Right lobe of liver (tissue), 6 donors: ENCODE data around the gene TNFAIP8. TPM values are rescaled to one million over a fixed set of nuclear protein-coding genes. Genes with fewer than 3 reads are reported as not detected.
A peak's percentile ranks its signal among the peaks of the same experiment; 100 is the strongest.
"Not testable (repeated sequence)": the region's sequence is repeated elsewhere in the genome, so short reads cannot be mapped to it uniquely, and the experiment has no call there.

Experiments used
- ATAC-seq, 4 donors: fragments of 200-7000 bp; cut with Tn5 transposase; one replicate each; pipeline ENCODE4 v1.9.1; 2020; ENCODE audit warnings: mild to moderate bottlenecking in 4 of 4, moderate library complexity in 4 of 4
- DNase-seq, 3 donors: peaks; one replicate each; pipeline ENCODE4 v3.0.0-alpha.2; 2020
- H3K27ac ChIP-seq, 3 donors: fragments of 200-600 bp; one replicate each; pipeline ENCODE4 v1.8.0; 2022
- H3K27me3 ChIP-seq, 2 donors: fragments of 200-600 bp; one replicate each; pipeline ENCODE4 v1.8.0; 2022
- H3K36me3 ChIP-seq, 4 donors: fragments of 200-600 bp; sonication (generic) in 1 of 4; one replicate each; pipeline versions ENCODE4 v1.5.1 to v1.8.0; 2017 to 2022; ENCODE audit warnings: control low read depth in 1 of 4
- H3K4me1 ChIP-seq, 4 donors: fragments of 200-600 bp; sonication (generic) in 1 of 4; one replicate each; pipeline versions ENCODE4 v1.5.1 to v1.8.0; 2017 to 2022; ENCODE audit warnings: control low read depth in 1 of 4
- H3K4me3 ChIP-seq, 3 donors: fragments of 200-600 bp; one replicate each; pipeline ENCODE4 v1.8.0; 2022
- H3K9me3 ChIP-seq, 4 donors: fragments of 200-600 bp; sonication (generic) in 1 of 4; one replicate each; pipeline versions ENCODE4 v1.5.1 to v1.8.0; 2017 to 2022; ENCODE audit warnings: control low read depth in 1 of 4
- CTCF ChIP-seq, 4 donors: fragments of 200-600 bp in 3 of 4; fragments of 450-650 bp in 1 of 4; IDR thresholded peaks; one replicate each; pipeline versions ENCODE4 v1.5.1 to v1.8.0; 2016 to 2022; ENCODE audit warnings: antibody characterized with exemption in 4 of 4, mild to moderate bottlenecking in 2 of 4
- POLR2A ChIP-seq: fragments of 450-650 bp; IDR thresholded peaks from one replicate; pipeline ENCODE4 v1.6.1; 2017; ENCODE audit warnings: antibody characterized with exemption, mild to moderate bottlenecking
- WGBS: methylation state at CpG from one replicate; pipeline ENCODE4 v1.1.6; 2018; ENCODE audit warnings: low coverage, low lambda C conversion rate; ENCODE audit not compliant: insufficient coverage; ENCODE audit errors: missing lambda C conversion rate; 5-methylcytosine and 5-hydroxymethylcytosine counted together
- intact Hi-C, 2 donors: fragments of 100-400 bp; cut with DNase I; formaldehyde crosslinking; loops; one replicate each; pipeline versions ENCODE4 v1.11.2 to v1.14.1; 2022
- total RNA-seq, 6 experiments: library from RNA; depleted of rRNA in 2 of 6; stranded (reverse); fragments of >200 nt in 2 of 6; fragmentation: NEBNext Ultra II Directional in 3 of 6; extraction: Animal tissue kit (Norgen Biotek cat#: 25700) in 3 of 6; gene quantifications; one replicate each; pipeline versions ENCODE4 v1.1.0 to v1.2.4, GENCODE V29; 2016 to 2023
- donor health status: DM: no; HTN: yes; CAD: no.
- donor health status: DM: no; HTN: no; CAD: no.
- donor health status: DM: no; HTN: no; CAD: no.
- donor health status: DM: no; HTN: yes; CAD: no.
- donor health status: DM: no; HTN: yes; CAD: no.

Gene TNFAIP8
- total RNA-seq, 6 experiments from 2014 or later: 2.2 to 26.7 (median 5.4) TPM

DNA sequence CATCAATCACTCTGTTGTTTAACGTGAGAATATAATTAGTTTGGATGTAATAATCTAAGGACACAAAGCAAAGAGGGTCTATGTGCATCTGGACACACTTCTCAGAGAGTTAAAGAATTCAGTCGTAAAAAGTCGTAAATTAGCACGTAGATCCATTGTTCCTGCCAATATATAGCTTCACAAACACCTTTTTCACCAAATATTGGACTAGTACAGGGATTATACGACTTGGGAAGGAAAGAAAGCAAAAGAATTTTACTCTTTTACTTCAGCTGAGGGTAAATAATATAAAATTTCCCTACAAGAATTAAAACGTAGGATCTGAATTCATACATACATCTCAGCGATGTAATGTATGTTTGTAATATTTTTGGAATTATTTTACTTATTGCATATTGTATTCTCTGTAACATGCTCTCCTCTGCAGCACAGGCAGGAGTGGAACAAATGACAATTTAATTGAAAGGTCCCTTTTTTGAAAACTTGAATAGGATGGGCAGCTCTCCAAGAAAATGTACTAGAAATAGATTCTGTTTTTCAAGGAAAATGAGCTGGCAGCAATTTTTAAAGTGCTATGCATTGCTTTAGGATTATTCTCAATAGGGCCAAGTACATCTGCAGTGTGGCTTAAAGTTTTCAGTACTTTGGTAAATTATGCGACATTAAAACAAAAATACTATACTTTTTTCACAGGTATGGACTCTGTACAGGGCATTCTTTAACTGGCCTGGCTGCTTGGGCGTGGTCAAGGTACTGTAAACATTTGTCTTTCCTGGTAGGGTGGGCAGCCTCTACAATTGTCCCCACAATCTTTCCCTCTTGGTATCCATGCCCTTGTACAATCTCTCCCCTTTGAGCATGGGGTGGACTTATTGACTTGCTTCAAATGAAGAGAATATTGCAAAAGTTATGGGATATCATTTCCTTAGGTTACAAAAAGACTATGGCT, 56.7 kb downstream of the TNFAIP8 start:
- DNase-seq (no peak), ATAC-seq (no peak)
- 20% methylated on average over 8 of the region's 9 CpGs for WGBS
- TF ChIP-seq CTCF (IDR thresholded peaks at IDR 0.05) (no peak), POLR2A (no peak)
- H3K4me1 ChIP-seq: peaks cover 0 to 5% (median 0%) of the 10 kb centered on the region in 4 donors
- peak overlapping the region in 2 of 3 donors; percentile 43 to 53 for H3K4me3 ChIP-seq
- intact Hi-C loops: loop anchor here in 1 of 2 donors (10.0 kb wide), 1 partner anchor 428 kb away; the partner anchor contains the start of gene DTWD2
- no peaks in the 10 kb centered on the region for H3K9me3 ChIP-seq
- H3K27ac ChIP-seq: no peak overlapping the region
- no peaks in the 10 kb centered on the region for H3K36me3 ChIP-seq
- no peaks in the 10 kb centered on the region for H3K27me3 ChIP-seq

DNA sequence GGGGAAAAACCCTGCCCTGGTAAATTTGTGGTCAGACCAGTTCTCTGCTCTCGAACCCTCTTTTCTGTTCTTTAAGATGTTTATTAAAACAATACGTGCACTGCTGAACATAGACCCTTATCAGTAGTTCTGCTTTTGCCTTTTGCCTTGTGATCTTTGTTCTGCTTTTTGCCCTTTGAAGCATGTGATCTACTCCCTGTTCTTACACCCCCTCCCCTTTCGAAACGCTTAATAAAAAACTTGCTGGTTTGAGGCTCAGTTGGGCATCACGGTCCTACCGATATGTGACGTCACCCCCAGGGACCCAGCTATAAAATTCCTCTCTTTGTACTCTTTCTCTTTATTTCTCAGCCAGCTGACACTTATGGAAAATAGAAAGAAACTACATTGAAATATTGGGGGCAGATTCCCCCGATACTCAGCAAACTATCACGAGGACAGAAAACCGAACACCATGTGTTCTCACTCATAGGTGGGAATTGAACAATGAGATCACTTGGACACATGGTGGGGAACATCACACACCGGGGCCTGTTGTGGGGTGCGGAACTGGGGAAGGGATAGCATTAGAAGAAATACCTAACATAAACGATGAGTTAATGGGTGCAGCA, 58.4 kb downstream of the TNFAIP8 start:
- ATAC-seq: peak in 1 of 4 donors; percentile 6
- H3K27ac ChIP-seq, H3K36me3 ChIP-seq, H3K27me3 ChIP-seq, H3K9me3 ChIP-seq, H3K4me1 ChIP-seq, H3K4me3 ChIP-seq, DNase-seq: not testable (repeated sequence)
- WGBS: 58% methylated on average over 12 of the region's 13 CpGs
- intact Hi-C loops: loop anchor here in 1 of 2 donors (10.0 kb wide), 1 partner anchor 429 kb away; the partner anchor contains the start of gene DTWD2

- no peak overlapping the region for H3K4me3 ChIP-seq
- no peaks in the 10 kb centered on the region for H3K27me3 ChIP-seq
- DNase-seq (no peak), ATAC-seq (peak in 3 of 4 donors; percentile 32 to 48 (median 41))
- WGBS: 79% methylated on average over 5 of the region's 5 CpGs
- TF ChIP-seq POLR2A (no peak), CTCF (IDR thresholded peaks at IDR 0.05) (no peak)
- no peaks in the 10 kb centered on the region for H3K9me3 ChIP-seq
- no peak overlapping the region for H3K27ac ChIP-seq
- intact Hi-C loops: loop anchor here in 1 of 2 donors (10.0 kb wide), 1 partner anchor 433 kb away; the partner anchor contains the start of gene DTWD2
- peaks cover 0 to 26% (median 8%) of the 10 kb centered on the region in 4 donors for H3K4me1 ChIP-seq
- H3K36me3 ChIP-seq: no peaks in the 10 kb centered on the region
These were observed 62.2 kb downstream of the TNFAIP8 start for GRCh38 chr5:119417891-119418605.

GRCh38 chr5:119418606-119419100, 62.8 kb downstream of the TNFAIP8 start:
- ATAC-seq (peak in 1 of 4 donors; percentile 50), DNase-seq (no peak)
- Histone ChIP-seq H3K4me1 (peaks cover 0 to 27% (median 8%) of the 10 kb centered on the region in 4 donors), H3K27me3 (no peaks in the 10 kb centered on the region), H3K4me3 (no peak overlapping the region), H3K27ac (no peak overlapping the region), H3K36me3 (no peaks in the 10 kb centered on the region), H3K9me3 (no peaks in the 10 kb centered on the region)
- WGBS: 39% methylated on average over 2 of the region's 2 CpGs
- TF ChIP-seq POLR2A: no peak
- TF ChIP-seq CTCF (IDR thresholded peaks at IDR 0.05): no peak
- intact Hi-C loops: loop anchor here in 1 of 2 donors (10.0 kb wide), 1 partner anchor 434 kb away; the partner anchor contains the start of gene DTWD2
